Gastrocnemius medialis (tissue), 4 donors: Measurements from ENCODE around the gene PLXND1. TPM values are rescaled to one million over a fixed set of nuclear protein-coding genes. Genes with fewer than 3 reads are reported as not detected.

ENCODE experiments used
- ATAC-seq, 2 donors: fragments of 150-250 bp; one replicate each; pipeline ENCODE4 v1.9.1; 2016
- DNase-seq, 2 donors: peaks; one replicate each; pipeline ENCODE4 v3.0.0-alpha.2; 2019
- H3K27ac ChIP-seq, 4 donors: fragments of 200-600 bp; sonication (generic); 1 replicate in 1 of 4; 2 replicates in 3 of 4; pipeline ENCODE4 v1.5.1; 2016 to 2018; ENCODE audit warnings: mild to moderate bottlenecking in 2 of 4, moderate library complexity in 1 of 4
- H3K27me3 ChIP-seq, 3 donors: fragments of 200-600 bp; sonication (generic) in 2 of 3; 1 replicate in 1 of 3; 2 replicates in 2 of 3; pipeline versions ENCODE4 v1.5.1 to v1.6.0; 2016 to 2019; ENCODE audit warnings: mild to moderate bottlenecking in 1 of 3, moderate library complexity in 1 of 3
- H3K36me3 ChIP-seq, 2 donors: fragments of 200-600 bp; sonication (generic) in 1 of 2; one replicate each; pipeline ENCODE4 v1.5.1; 2017 to 2018
- H3K4me1 ChIP-seq, 2 donors: fragments of 200-600 bp; sonication (generic) in 1 of 2; one replicate each; pipeline ENCODE4 v1.5.1; 2016 to 2017; ENCODE audit warnings: mild to moderate bottlenecking in 2 of 2
- H3K4me3 ChIP-seq, 4 donors: fragments of 200-600 bp; sonication (generic) in 3 of 4; 1 replicate in 1 of 4; 2 replicates in 3 of 4; pipeline ENCODE4 v1.5.1; 2016 to 2019; ENCODE audit warnings: mild to moderate bottlenecking in 2 of 4
- H3K9me3 ChIP-seq, 3 donors: fragments of 200-600 bp; sonication (generic) in 2 of 3; 1 replicate in 1 of 3; 2 replicates in 2 of 3; pipeline ENCODE4 v1.5.1; 2016 to 2019
- CTCF ChIP-seq, 5 experiments: fragments of 450-650 bp in 3 of 5; fragments of 200-600 bp in 2 of 5; sonication (generic) in 2 of 5; IDR thresholded peaks in 4 of 5; conservative IDR thresholded peaks in 1 of 5; 1 replicate in 4 of 5; 2 replicates in 1 of 5; pipeline ENCODE4 v1.5.1; 2016 to 2019; ENCODE audit warnings: antibody characterized with exemption in 5 of 5, mild to moderate bottlenecking in 3 of 5, moderate library complexity in 3 of 5
- POLR2A ChIP-seq, 2 donors: fragments of 450-650 bp; IDR thresholded peaks; one replicate each; pipeline ENCODE4 v1.6.1; 2017; ENCODE audit warnings: antibody characterized with exemption in 2 of 2, mild to moderate bottlenecking in 2 of 2, moderate library complexity in 2 of 2
- in situ Hi-C, 4 donors: fragments of 200-750 bp; cut with MboI; loops; one replicate each; pipeline versions ENCODE4 v1.15.0 to v1.8.0; 2017; ENCODE audit warnings: low sequenced_read_pairs in 4 of 4
- intact Hi-C: fragments of 100-400 bp; cut with DNase I; formaldehyde crosslinking; loops from one replicate; pipeline ENCODE4 v1.15.1; 2023; ENCODE audit warnings: low total_unique reads
- total RNA-seq, 4 donors: library from RNA; depleted of rRNA; stranded (reverse); fragments of >200 nt; gene quantifications; one replicate each; pipeline versions ENCODE4 v1.1.0 to v1.2.3, GENCODE V29; 2016

Gene PLXND1
- total RNA-seq, 4 donors from 2014 or later, result 15.7 to 70.9 (median 19.9) TPM

GRCh38 chr3:129635656-129636055, 29.2 kb upstream of the PLXND1 start:
- Histone ChIP-seq H3K36me3 (no peaks in the 10 kb centered on the region), H3K4me3 (no peak overlapping the region), H3K27ac (no peak overlapping the region), H3K9me3 (no peaks in the 10 kb centered on the region), H3K27me3 (no peaks in the 10 kb centered on the region), H3K4me1 (no peaks in the 10 kb centered on the region)
- intact Hi-C loops, result no loop called here
- DNase-seq, result no peak
- in situ Hi-C loops, result loop anchor here in 2 of 4 donors (10.0 kb wide), 2 partner anchors 289 to 299 kb away; no protein-coding TSS in a partner anchor
- no peak for TF ChIP-seq POLR2A (IDR thresholded peaks at IDR 0.05)
- TF ChIP-seq CTCF (IDR thresholded peaks at IDR 0.05 in 4 of 5, conservative IDR thresholded peaks at IDR 0.05 in 1 of 5), result no peak
- ATAC-seq, result no peak

- in situ Hi-C loops, result loop anchor here in 2 of 4 donors (10.0 kb wide), 2 partner anchors 291 to 301 kb away; no protein-coding TSS in a partner anchor
- no peak for ATAC-seq
- Histone ChIP-seq H3K36me3 (no peaks in the 10 kb centered on the region), H3K4me1 (no peaks in the 10 kb centered on the region), H3K27ac (no peak overlapping the region), H3K9me3 (no peaks in the 10 kb centered on the region), H3K27me3 (no peaks in the 10 kb centered on the region), H3K4me3 (no peak overlapping the region)
- no peak for TF ChIP-seq CTCF (IDR thresholded peaks at IDR 0.05 in 4 of 5, conservative IDR thresholded peaks at IDR 0.05 in 1 of 5)
- TF ChIP-seq POLR2A (IDR thresholded peaks at IDR 0.05), result no peak
- intact Hi-C loops, result no loop called here
- no peak for DNase-seq
Measured at GRCh38 chr3:129633751-129634481, 27.4 kb upstream of the PLXND1 start.

- in situ Hi-C loops (loop anchor here in 2 of 4 donors (10.0 kb wide), 2 partner anchors 292 to 302 kb away; no protein-coding TSS in a partner anchor), intact Hi-C loops (no loop called here)
- H3K27ac ChIP-seq, result no peak overlapping the region
- H3K4me3 ChIP-seq, result no peak overlapping the region
- no peaks in the 10 kb centered on the region for H3K27me3 ChIP-seq
- no peaks in the 10 kb centered on the region for H3K9me3 ChIP-seq
- DNase-seq (no peak), ATAC-seq (no peak)
- no peaks in the 10 kb centered on the region for H3K36me3 ChIP-seq
- TF ChIP-seq POLR2A (IDR thresholded peaks at IDR 0.05) (no peak), CTCF (IDR thresholded peaks at IDR 0.05 in 4 of 5, conservative IDR thresholded peaks at IDR 0.05 in 1 of 5) (no peak)
- peaks cover 0 to 4% of the 10 kb centered on the region in 2 donors for H3K4me1 ChIP-seq
Measured at GRCh38 chr3:129632977-129633376, 26.5 kb upstream of the PLXND1 start.

- H3K9me3 ChIP-seq, result no peaks in the 10 kb centered on the region
- no peak overlapping the region for H3K4me3 ChIP-seq
- no peaks in the 10 kb centered on the region for H3K27me3 ChIP-seq
- DNase-seq (no peak), ATAC-seq (no peak)
- no peaks in the 10 kb centered on the region for H3K36me3 ChIP-seq
- peaks cover 0 to 8% of the 10 kb centered on the region in 2 donors for H3K4me1 ChIP-seq
- TF ChIP-seq CTCF (IDR thresholded peaks at IDR 0.05 in 4 of 5, conservative IDR thresholded peaks at IDR 0.05 in 1 of 5) (no peak), POLR2A (IDR thresholded peaks at IDR 0.05) (no peak)
- intact Hi-C loops (no loop called here), in situ Hi-C loops (loop anchor here in 2 of 4 donors (10.0 kb wide), 2 partner anchors 292 to 302 kb away; no protein-coding TSS in a partner anchor)
- H3K27ac ChIP-seq, result no peak overlapping the region
Measured at GRCh38 chr3:129632556-129632955, 26.1 kb upstream of the PLXND1 start.
